Spinal cord (tissue), 10 donors: ENCODE results near the gene TMEM217. TPM values are rescaled to one million over a fixed set of nuclear protein-coding genes. Genes with fewer than 3 reads are reported as not detected.
"Not testable (repeated sequence)": the region's sequence is repeated elsewhere in the genome, so short reads cannot be mapped to it uniquely, and the experiment has no call there.

Source experiments
- DNase-seq, 6 donors: peaks; one replicate each; pipeline versions ENCODE4 v3.0.0 to v3.0.0-alpha.2; 2013 to 2015; ENCODE audit warnings: low spot score in 6 of 6, low read depth in 4 of 6
- H3K27ac ChIP-seq: one replicate; pipeline ENCODE4 v1.5.1; 2013; ENCODE audit warnings: low read depth, low read length, control low read depth
- H3K27me3 ChIP-seq: one replicate; pipeline ENCODE4 v1.6.1; 2013; ENCODE audit warnings: low read length; ENCODE audit not compliant: control insufficient read depth, insufficient read depth
- H3K36me3 ChIP-seq: one replicate; pipeline ENCODE4 v1.6.1; 2013; ENCODE audit warnings: low read length; ENCODE audit not compliant: control insufficient read depth, insufficient read depth
- H3K4me1 ChIP-seq: one replicate; pipeline ENCODE4 v1.6.1; 2013; ENCODE audit warnings: low read length; ENCODE audit not compliant: control insufficient read depth, insufficient read depth
- H3K4me3 ChIP-seq: one replicate; pipeline ENCODE4 v1.5.1; 2013; ENCODE audit warnings: low read depth, low read length, control low read depth
- H3K9me3 ChIP-seq: one replicate; pipeline ENCODE4 v1.6.1; 2013; ENCODE audit warnings: low read length; ENCODE audit not compliant: control insufficient read depth, insufficient read depth
- WGBS: methylation state at CpG from one replicate; pipeline ENCODE4 v1.1.5; 2013; ENCODE audit warnings: missing lambda C conversion rate; ENCODE audit not compliant: insufficient coverage; 5-methylcytosine and 5-hydroxymethylcytosine counted together
- polyA plus RNA-seq, 2 donors: library from polyadenylated mRNA; unstranded; fragments of 120-200 nt; gene quantifications; one replicate each; pipeline ENCODE4 v1.2.1, GENCODE V29; 2013; ENCODE audit not compliant: insufficient read length in 2 of 2
- total RNA-seq, 2 donors: library from RNA; depleted of rRNA in 1 of 2; stranded (reverse); fragments of 120-200 nt in 1 of 2; fragments of >200 nt in 1 of 2; gene quantifications; one replicate each; pipeline versions ENCODE4 v1.2.3 to v1.2.4, GENCODE V29; 2013 to 2014
- donor health status: healthy.

Gene TMEM217
- total and polyA plus RNA-seq, 4 donors: 0.71 to 1.6 (median 1.3) TPM

GRCh38 chr6:37194886-37195285, 63.1 kb downstream of the TMEM217 start:
- H3K9me3 ChIP-seq, H3K4me1 ChIP-seq, H3K4me3 ChIP-seq, H3K36me3 ChIP-seq, H3K27ac ChIP-seq, H3K27me3 ChIP-seq, DNase-seq: not testable (repeated sequence)
- WGBS: no CpG with 5 or more reads among the region's 1 CpG

- DNase-seq: no peak
- H3K4me3 ChIP-seq: no peak overlapping the region
- WGBS: 83% methylated on average over 1 of the region's 3 CpGs
- H3K36me3 ChIP-seq: no peaks in the 10 kb centered on the region
- no peaks in the 10 kb centered on the region for H3K9me3 ChIP-seq
- H3K27ac ChIP-seq: no peak overlapping the region
- no peaks in the 10 kb centered on the region for H3K27me3 ChIP-seq
- H3K4me1 ChIP-seq: no peaks in the 10 kb centered on the region
These were observed 65.3 kb downstream of the TMEM217 start for GRCh38 chr6:37192666-37193065.

GRCh38 chr6:37190159-37190535, 67.8 kb downstream of the TMEM217 start:
- no peaks in the 10 kb centered on the region for H3K9me3 ChIP-seq
- no peak overlapping the region for H3K4me3 ChIP-seq
- no peaks in the 10 kb centered on the region for H3K4me1 ChIP-seq
- WGBS: no CpG with 5 or more reads among the region's 1 CpG
- DNase-seq: no peak
- H3K27me3 ChIP-seq: no peaks in the 10 kb centered on the region
- H3K36me3 ChIP-seq: no peaks in the 10 kb centered on the region
- no peak overlapping the region for H3K27ac ChIP-seq

GRCh38 chr6:37188962-37189510, 68.9 kb downstream of the TMEM217 start:
- Histone ChIP-seq H3K4me1 (no peaks in the 10 kb centered on the region), H3K27ac (no peak overlapping the region), H3K36me3 (no peaks in the 10 kb centered on the region), H3K4me3 (no peak overlapping the region), H3K27me3 (no peaks in the 10 kb centered on the region), H3K9me3 (no peaks in the 10 kb centered on the region)
- no CpG with 5 or more reads among the region's 2 CpGs for WGBS
- DNase-seq: no peak

- Histone ChIP-seq H3K4me1 (no peaks in the 10 kb centered on the region), H3K36me3 (no peaks in the 10 kb centered on the region), H3K27me3 (no peaks in the 10 kb centered on the region), H3K4me3 (no peak overlapping the region), H3K9me3 (no peaks in the 10 kb centered on the region), H3K27ac (no peak overlapping the region)
- DNase-seq: no peak
- WGBS: 57% methylated on average over 5 of the region's 7 CpGs
These were observed 70.5 kb downstream of the TMEM217 start for GRCh38 chr6:37187321-37188022.

GRCh38 chr6:37185949-37186720, 71.8 kb downstream of the TMEM217 start:
- H3K27ac ChIP-seq, H3K4me3 ChIP-seq, H3K4me1 ChIP-seq, H3K9me3 ChIP-seq, H3K27me3 ChIP-seq, H3K36me3 ChIP-seq, DNase-seq: not testable (repeated sequence)
- WGBS: 94% methylated on average over 3 of the region's 6 CpGs

- no peaks in the 10 kb centered on the region for H3K9me3 ChIP-seq
- no peak overlapping the region for H3K27ac ChIP-seq
- DNase-seq: no peak
- 88% methylated on average over 5 of the region's 8 CpGs for whole genome bisulfite sequencing
- H3K36me3 ChIP-seq: no peaks in the 10 kb centered on the region
- no peaks in the 10 kb centered on the region for H3K4me1 ChIP-seq
- no peak overlapping the region for H3K4me3 ChIP-seq
- H3K27me3 ChIP-seq: no peaks in the 10 kb centered on the region
These were observed 75.0 kb downstream of the TMEM217 start for GRCh38 chr6:37182736-37183590.

- not testable (repeated sequence) for H3K36me3 ChIP-seq, DNase-seq, H3K4me1 ChIP-seq, H3K4me3 ChIP-seq, H3K9me3 ChIP-seq, H3K27me3 ChIP-seq, H3K27ac ChIP-seq
- WGBS: 90% methylated on average over 2 of the region's 4 CpGs
These were observed 77.3 kb downstream of the TMEM217 start for GRCh38 chr6:37180610-37181009.

- no peaks in the 10 kb centered on the region for H3K4me1 ChIP-seq
- no peak overlapping the region for H3K27ac ChIP-seq
- no peak overlapping the region for H3K4me3 ChIP-seq
- H3K27me3 ChIP-seq: no peaks in the 10 kb centered on the region
- WGBS: 85% methylated on average over 1 of the region's 2 CpGs
- no peak for DNase-seq
- peaks cover 7% of the 10 kb centered on the region for H3K36me3 ChIP-seq
- no peaks in the 10 kb centered on the region for H3K9me3 ChIP-seq
These were observed 77.9 kb downstream of the TMEM217 start for GRCh38 chr6:37180075-37180474.
